ENCODE data around the gene USH2A.

DNA sequence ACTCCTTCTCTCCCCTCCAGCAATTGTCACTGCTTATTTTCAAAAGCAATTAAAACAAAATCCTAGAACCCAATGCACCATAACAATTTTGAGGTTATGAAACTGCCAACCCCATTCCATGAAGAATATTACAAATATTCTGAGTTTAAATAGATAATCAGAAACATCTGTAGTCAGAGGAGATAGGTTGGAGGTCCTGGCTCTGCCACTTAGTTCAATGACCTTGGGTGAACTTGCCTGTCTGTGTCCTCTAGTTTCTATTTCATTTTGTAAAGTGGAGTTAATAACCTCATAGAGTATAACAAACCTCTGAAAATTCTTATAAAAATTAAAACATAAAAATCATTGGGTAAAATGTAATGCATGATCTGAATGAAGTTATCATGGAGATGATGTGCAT, 691.5 kb downstream of the USH2A start:
- TF ChIP-seq TAF1 (IDR thresholded peaks at IDR 0.05; ENCODE audit: borderline replicate concordance, low read depth, low read length), result no peak
- no peak for TF ChIP-seq POLR2AphosphoS5 (IDR thresholded peaks at IDR 0.05; ENCODE audit: low read depth, low read length)
- TF ChIP-seq POLR2A (IDR thresholded peaks at IDR 0.05; ENCODE audit: low read depth, low read length), result no peak
